PC-9 (cell line): Measurements from ENCODE around the gene RET. TPM values are rescaled to one million over a fixed set of nuclear protein-coding genes. Genes with fewer than 3 reads are reported as not detected.

Experiments used
- BruUV-seq: library from RNA; stranded (reverse); fragments of 400-500 nt; replicated peaks from 2 replicates; lab custom pipeline; 2021; lab: Mats Ljungman, UMichigan
- CTCF ChIA-PET: fragments of 300-600 bp; sonication (Branson Sonifier 250); formaldehyde crosslinking; loops from one replicate; lab custom pipeline; 2022; ENCODE audit warnings: antibody characterized with exemption; lab: Charles Lee
- POLR2A ChIA-PET: fragments of 300-600 bp; sonication (Branson Sonifier 250); formaldehyde crosslinking; loops from one replicate; lab custom pipeline; 2022; ENCODE audit warnings: antibody characterized with exemption; ENCODE audit not compliant: unreplicated experiment; lab: Charles Lee
- DNase-seq, 2 experiments: peaks; one replicate each; pipeline versions ENCODE4 v3.0.0 to v3.0.0-alpha.2; 2015 to 2022; ENCODE audit warnings: mixed read lengths in 1 of 2
- H2AFZ ChIP-seq: fragments of 200-600 bp; sonication (generic); 2 replicates; pipeline ENCODE4 v1.8.1; 2017; ENCODE audit warnings: antibody characterized with exemption
- H3F3A ChIP-seq: fragments of 200-600 bp; sonication (generic); 2 replicates; pipeline ENCODE4 v1.8.1; 2017; ENCODE audit warnings: antibody characterized with exemption, mild to moderate bottlenecking, low read depth; ENCODE audit not compliant: insufficient read depth
- H3K27ac ChIP-seq: fragments of 200-600 bp; sonication (generic); 2 replicates; pipeline ENCODE4 v1.6.1; 2016; ENCODE audit warnings: mixed run types
- H3K27me3 ChIP-seq: fragments of 200-600 bp; sonication (generic); 2 replicates; pipeline ENCODE4 v1.6.1; 2016; ENCODE audit warnings: low read depth, mixed run types; ENCODE audit not compliant: insufficient read depth
- H3K36me3 ChIP-seq: fragments of 200-600 bp; sonication (generic); 2 replicates; pipeline ENCODE4 v1.6.1; 2016; ENCODE audit warnings: low read depth, mixed run types
- H3K4me1 ChIP-seq: fragments of 200-600 bp; sonication (generic); replicated peaks from 2 replicates; pipeline ENCODE4 v1.6.1; 2016; ENCODE audit warnings: mixed run types; ENCODE audit not compliant: insufficient read depth
- H3K4me2 ChIP-seq: fragments of 200-600 bp; sonication (generic); 2 replicates; pipeline ENCODE4 v1.6.1; 2017; ENCODE audit warnings: mixed run types
- H3K4me3 ChIP-seq: fragments of 200-600 bp; sonication (generic); 2 replicates; pipeline ENCODE4 v1.6.1; 2016; ENCODE audit warnings: mixed run types
- H3K79me2 ChIP-seq: fragments of 200-600 bp; sonication (generic); 2 replicates; pipeline ENCODE4 v1.6.1; 2017; ENCODE audit warnings: low read depth, mixed run types
- H3K9me2 ChIP-seq: fragments of 200-600 bp; sonication (generic); 2 replicates; pipeline ENCODE4 v1.8.1; 2017; ENCODE audit warnings: mild to moderate bottlenecking; ENCODE audit not compliant: insufficient read depth
- H3K9me3 ChIP-seq: fragments of 200-600 bp; sonication (generic); 2 replicates; pipeline ENCODE4 v1.8.1; 2016; ENCODE audit warnings: low read depth; ENCODE audit not compliant: insufficient read depth
- H4K20me1 ChIP-seq: fragments of 200-600 bp; sonication (generic); 2 replicates; pipeline ENCODE4 v1.8.1; 2017; ENCODE audit not compliant: insufficient read depth
- EZH2 ChIP-seq: fragments of 200-600 bp; sonication (generic); IDR thresholded peaks from 2 replicates; pipeline ENCODE4 v1.8.0; 2017; ENCODE audit warnings: antibody characterized with exemption, low read depth
- intact Hi-C: fragments of 100-400 bp; cut with micrococcal nuclease; formaldehyde crosslinking; loops from one replicate; pipeline ENCODE4 v1.10.0; 2022; ENCODE audit not compliant: unreplicated experiment
- total RNA-seq: library from RNA; stranded (reverse); gene quantifications from 2 replicates; pipeline ENCODE4 v1.2.3, GENCODE V29; 2021
- TF ChIP-seq, protein P1 (sequence below): fragments of 200-600 bp; sonication (generic); conservative IDR thresholded peaks from 2 replicates; pipeline ENCODE4 v1.6.1; 2017; ENCODE audit warnings: mixed run types, antibody characterized with exemption, mild to moderate bottlenecking, moderate library complexity

The RET gene
- total RNA-seq, 1 experiment from 2014 or later = not detected

DNA sequence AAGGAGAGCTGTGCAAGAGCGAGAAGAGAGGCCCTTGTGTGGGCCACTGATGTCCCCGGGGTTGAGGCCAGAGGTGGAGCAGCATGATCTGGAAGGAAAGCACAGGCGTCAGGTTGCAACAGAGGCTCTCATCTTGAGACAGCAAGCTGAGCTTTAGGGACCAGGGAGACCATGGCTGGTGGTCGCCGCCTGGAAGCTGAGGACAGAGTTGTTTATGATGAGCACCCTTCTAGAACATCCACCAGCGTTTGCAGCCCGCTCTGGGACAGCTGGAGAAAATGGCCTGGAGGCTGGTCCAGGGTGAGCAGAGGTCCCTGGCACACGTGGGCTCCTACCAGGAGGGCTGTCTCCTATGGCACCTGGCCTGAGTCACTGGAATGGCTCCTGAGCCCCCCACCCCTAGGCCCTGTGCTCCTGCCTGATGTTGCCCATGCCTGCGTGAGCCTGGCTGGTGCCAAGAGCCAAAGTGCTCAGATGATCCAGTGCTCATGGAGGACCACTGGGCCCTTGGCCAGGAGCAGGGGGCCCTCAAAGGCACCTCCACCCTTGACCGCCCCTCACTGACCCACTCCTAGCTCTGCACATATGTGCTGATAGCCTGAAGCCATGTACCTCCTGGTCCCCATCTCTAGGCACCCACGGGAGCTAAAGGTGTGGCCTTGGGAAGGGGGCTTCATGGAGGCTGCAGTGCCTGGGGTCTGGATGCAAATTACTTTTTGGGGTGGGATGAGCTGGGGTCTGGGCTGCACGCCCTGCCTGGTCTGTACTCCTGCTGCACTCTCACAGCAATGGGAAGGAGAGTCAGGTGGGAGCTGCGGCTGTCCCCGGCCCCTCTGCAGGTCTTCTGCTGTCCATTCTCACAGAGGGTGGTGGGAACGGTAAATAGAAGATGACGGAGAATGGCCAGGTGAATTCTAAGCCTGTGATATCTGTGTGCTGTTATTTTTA, 40.1 kb upstream of the RET start:
- Histone ChIP-seq H3K4me2 (no peak overlapping the region), H3K27ac (no peak overlapping the region), H2AFZ (no peak overlapping the region), H3K36me3 (no peaks in the 10 kb centered on the region), H3K27me3 (peaks cover 9% of the 10 kb centered on the region; the same call in 1 of the 2 replicates), H4K20me1 (no peaks in the 10 kb centered on the region), H3F3A (no peaks in the 10 kb centered on the region), H3K4me1 (no peaks in the 10 kb centered on the region), H3K4me3 (no peak overlapping the region), H3K9me3 (peaks cover 3% of the 10 kb centered on the region; the same call in 1 of the 2 replicates), H3K9me2 (no peaks in the 10 kb centered on the region), H3K79me2 (no peaks in the 10 kb centered on the region)
- DNase-seq = no peak
- ChIA-PET POLR2A (no interaction called here), CTCF (no interaction called here)
- TF ChIP-seq, protein P1, sequence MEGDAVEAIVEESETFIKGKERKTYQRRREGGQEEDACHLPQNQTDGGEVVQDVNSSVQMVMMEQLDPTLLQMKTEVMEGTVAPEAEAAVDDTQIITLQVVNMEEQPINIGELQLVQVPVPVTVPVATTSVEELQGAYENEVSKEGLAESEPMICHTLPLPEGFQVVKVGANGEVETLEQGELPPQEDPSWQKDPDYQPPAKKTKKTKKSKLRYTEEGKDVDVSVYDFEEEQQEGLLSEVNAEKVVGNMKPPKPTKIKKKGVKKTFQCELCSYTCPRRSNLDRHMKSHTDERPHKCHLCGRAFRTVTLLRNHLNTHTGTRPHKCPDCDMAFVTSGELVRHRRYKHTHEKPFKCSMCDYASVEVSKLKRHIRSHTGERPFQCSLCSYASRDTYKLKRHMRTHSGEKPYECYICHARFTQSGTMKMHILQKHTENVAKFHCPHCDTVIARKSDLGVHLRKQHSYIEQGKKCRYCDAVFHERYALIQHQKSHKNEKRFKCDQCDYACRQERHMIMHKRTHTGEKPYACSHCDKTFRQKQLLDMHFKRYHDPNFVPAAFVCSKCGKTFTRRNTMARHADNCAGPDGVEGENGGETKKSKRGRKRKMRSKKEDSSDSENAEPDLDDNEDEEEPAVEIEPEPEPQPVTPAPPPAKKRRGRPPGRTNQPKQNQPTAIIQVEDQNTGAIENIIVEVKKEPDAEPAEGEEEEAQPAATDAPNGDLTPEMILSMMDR = no peak
- TF ChIP-seq EZH2 = no peak
- no TSS peak for BruUV-seq
- intact Hi-C loops = no loop called here

DNA sequence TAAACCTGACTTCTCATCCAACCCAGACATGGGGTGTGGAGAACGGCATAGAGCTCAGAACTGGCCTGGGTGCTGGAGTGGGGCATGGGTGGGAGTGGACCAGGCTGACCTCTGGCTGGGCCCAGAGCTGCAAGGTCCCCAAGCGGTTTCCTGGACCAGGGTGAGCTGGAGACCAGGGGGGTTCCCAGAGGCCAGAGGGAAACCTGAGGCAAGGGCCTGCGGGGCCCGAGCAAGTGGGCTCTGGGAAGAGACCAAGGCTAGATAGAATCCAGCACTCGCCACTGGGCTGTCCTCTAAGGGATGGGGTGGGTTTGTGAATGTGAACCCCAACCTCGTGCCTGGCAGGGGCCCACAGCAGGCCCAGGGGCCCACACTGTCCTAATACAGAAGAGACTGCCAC, 39.4 kb upstream of the RET start:
- no peaks in the 10 kb centered on the region for H3K9me2 ChIP-seq
- DNase-seq = no peak
- no peak overlapping the region for H3K4me2 ChIP-seq
- no TSS peak for BruUV-seq
- H3K4me1 ChIP-seq = no peaks in the 10 kb centered on the region
- H2AFZ ChIP-seq = no peak overlapping the region
- no peak overlapping the region for H3K27ac ChIP-seq
- intact Hi-C loops = no loop called here
- POLR2A ChIA-PET = no interaction called here
- no peaks in the 10 kb centered on the region for H3F3A ChIP-seq
- peaks cover 9% of the 10 kb centered on the region; the same call in 1 of the 2 replicates for H3K27me3 ChIP-seq
- no peak overlapping the region for H3K4me3 ChIP-seq
- no peaks in the 10 kb centered on the region for H4K20me1 ChIP-seq
- H3K36me3 ChIP-seq = no peaks in the 10 kb centered on the region
- CTCF ChIA-PET = no interaction called here
- no peaks in the 10 kb centered on the region for H3K79me2 ChIP-seq
- no peak for TF ChIP-seq EZH2
- TF ChIP-seq, protein P1 = no peak
- peaks cover 3% of the 10 kb centered on the region; the same call in 1 of the 2 replicates for H3K9me3 ChIP-seq

DNA sequence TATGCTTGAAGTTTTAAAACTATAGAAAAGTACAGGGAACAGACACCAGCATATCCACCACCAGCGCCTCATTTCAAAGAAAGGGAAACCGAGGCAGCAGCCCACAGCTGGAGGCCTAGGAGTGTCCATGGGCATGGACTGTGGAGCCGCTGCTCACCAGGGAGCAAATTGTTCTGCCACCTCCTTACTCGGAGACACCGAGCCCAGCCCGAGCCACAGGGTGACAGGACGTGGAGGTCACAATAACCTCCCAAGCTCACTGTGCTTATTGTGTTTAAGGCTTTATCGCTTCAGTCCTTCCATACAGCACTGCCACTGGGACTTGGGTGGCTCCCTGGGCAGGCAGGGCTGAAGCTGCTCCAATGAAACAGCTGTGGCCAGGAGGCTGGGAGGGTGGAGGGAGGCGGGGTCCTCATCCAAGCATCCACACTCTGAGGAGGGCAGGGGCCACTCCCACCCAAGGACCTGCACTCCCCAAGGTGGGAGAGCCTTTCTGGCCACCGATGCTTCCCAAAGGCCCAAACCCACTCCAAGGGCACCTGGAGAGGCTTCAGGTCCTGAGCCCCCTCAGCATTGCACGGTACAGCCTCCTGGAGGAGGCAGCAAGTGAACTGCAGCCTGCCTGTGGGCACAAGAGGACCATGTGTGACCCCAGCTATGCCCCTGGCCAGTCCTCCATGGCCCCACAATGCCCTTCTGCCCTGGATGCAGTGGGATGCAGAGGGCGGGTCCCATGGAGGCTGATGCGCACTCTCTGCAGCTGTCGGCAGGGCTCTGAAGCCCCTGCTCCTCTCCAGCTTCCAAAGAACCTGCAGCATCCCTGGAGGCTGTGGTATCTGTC, 38.7 kb upstream of the RET start:
- Histone ChIP-seq H3K27me3 (peaks cover 9% of the 10 kb centered on the region; the same call in 1 of the 2 replicates), H4K20me1 (no peaks in the 10 kb centered on the region), H3K79me2 (no peaks in the 10 kb centered on the region), H3K36me3 (no peaks in the 10 kb centered on the region), H3K9me3 (peaks cover 3% of the 10 kb centered on the region; the same call in 1 of the 2 replicates), H3F3A (no peaks in the 10 kb centered on the region), H3K4me3 (no peak overlapping the region), H3K9me2 (no peaks in the 10 kb centered on the region), H3K4me1 (no peaks in the 10 kb centered on the region), H3K27ac (no peak overlapping the region), H3K4me2 (no peak overlapping the region), H2AFZ (no peak overlapping the region)
- ChIA-PET CTCF (no interaction called here), POLR2A (no interaction called here)
- no peak for DNase-seq
- BruUV-seq = no TSS peak
- intact Hi-C loops = no loop called here
- TF ChIP-seq EZH2 = no peak
- TF ChIP-seq, protein P1 = no peak
